A673 (cell line): ENCODE measurements around the gene DAPK1.

ENCODE experiments used
- CTCF ChIP-seq: fragments of 300-800, 200-600 bp; sonication (generic); conservative IDR thresholded peaks from 2 replicates; pipeline ENCODE4 v1.5.1; 2017; ENCODE audit warnings: low read depth, mild to moderate bottlenecking, antibody characterized with exemption, low read length, moderate library complexity, mixed read lengths
- EZH2 ChIP-seq: fragments of 200-600 bp; sonication (generic); IDR thresholded peaks from 2 replicates; pipeline ENCODE4 v1.6.1; 2017; ENCODE audit warnings: borderline replicate concordance, low read depth, mild to moderate bottlenecking, mixed read lengths, antibody characterized with exemption, low read length; ENCODE audit not compliant: poor library complexity, severe bottlenecking

DNA sequence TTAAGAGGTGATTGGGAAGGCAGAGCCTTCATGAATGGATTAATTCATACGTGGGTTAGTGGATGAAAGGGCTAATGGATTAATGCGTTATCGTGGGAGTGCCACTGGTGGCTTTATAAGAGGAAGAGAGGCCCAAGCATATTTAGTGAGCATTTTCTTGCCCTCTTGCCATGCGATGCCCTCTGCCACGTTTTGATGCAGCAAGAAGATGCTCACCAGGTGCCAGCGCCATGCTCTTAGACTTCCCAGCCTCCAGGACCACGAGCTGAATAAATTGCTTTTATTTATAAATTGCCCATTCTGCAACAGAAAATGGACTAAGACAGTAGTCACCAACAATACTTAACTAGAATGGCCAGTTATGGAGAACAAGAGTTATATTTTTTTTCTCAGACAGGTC lies 24.2 kb downstream of the DAPK1 start:
- TF ChIP-seq CTCF (no peak), EZH2 (no peak)
